LNCAP (cell line): ENCODE measurements around the gene STX2.

Experiments used
- CTCF ChIP-seq: fragments of 450-650 bp; IDR thresholded peaks from 2 replicates; pipeline ENCODE4 v1.5.1; 2017; ENCODE audit warnings: mild to moderate bottlenecking

The STX2 gene

GRCh38 chr12:130838951-130839769, at the start of gene STX2:
STX2 (minus strand) TSS chr12:130839250; CDS start chr12:130839099, 151 bp downstream.
- no peak; the same call in 1 of the 2 replicates for TF ChIP-seq CTCF

GRCh38 chr12:130881548-130881947, 42.5 kb upstream of the STX2 start:
- no peak for TF ChIP-seq CTCF

GRCh38 chr12:130881046-130881445, 42.0 kb upstream of the STX2 start:
- TF ChIP-seq CTCF: no peak

DNA sequence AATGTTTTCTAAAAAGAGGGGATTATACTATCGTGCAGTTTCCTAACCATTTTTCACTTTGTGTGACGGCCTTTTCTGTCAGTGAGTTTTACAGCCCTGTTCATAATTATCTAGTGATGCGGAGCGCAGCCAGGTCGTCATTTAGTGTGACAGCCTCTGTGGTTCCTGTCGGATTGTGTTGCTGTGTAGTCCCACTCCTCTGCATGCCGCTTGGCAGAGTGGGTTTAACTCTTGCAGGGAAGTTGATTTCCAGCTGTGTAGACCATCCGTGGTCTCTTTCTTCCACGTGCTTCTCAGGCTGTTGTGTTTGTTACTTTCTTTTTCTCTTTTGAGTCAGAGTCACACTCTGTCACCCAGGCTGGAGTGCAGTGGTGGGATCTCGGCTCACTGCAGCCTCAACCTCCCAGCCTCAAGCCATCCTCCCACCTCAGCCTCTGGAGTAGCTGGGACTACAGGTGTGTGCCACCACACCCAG, 41.4 kb upstream of the STX2 start:
- TF ChIP-seq CTCF: no peak

GRCh38 chr12:130879781-130880389, 40.8 kb upstream of the STX2 start:
- TF ChIP-seq CTCF: no peak

GRCh38 chr12:130879212-130879686, 40.2 kb upstream of the STX2 start:
- TF ChIP-seq CTCF: no peak

DNA sequence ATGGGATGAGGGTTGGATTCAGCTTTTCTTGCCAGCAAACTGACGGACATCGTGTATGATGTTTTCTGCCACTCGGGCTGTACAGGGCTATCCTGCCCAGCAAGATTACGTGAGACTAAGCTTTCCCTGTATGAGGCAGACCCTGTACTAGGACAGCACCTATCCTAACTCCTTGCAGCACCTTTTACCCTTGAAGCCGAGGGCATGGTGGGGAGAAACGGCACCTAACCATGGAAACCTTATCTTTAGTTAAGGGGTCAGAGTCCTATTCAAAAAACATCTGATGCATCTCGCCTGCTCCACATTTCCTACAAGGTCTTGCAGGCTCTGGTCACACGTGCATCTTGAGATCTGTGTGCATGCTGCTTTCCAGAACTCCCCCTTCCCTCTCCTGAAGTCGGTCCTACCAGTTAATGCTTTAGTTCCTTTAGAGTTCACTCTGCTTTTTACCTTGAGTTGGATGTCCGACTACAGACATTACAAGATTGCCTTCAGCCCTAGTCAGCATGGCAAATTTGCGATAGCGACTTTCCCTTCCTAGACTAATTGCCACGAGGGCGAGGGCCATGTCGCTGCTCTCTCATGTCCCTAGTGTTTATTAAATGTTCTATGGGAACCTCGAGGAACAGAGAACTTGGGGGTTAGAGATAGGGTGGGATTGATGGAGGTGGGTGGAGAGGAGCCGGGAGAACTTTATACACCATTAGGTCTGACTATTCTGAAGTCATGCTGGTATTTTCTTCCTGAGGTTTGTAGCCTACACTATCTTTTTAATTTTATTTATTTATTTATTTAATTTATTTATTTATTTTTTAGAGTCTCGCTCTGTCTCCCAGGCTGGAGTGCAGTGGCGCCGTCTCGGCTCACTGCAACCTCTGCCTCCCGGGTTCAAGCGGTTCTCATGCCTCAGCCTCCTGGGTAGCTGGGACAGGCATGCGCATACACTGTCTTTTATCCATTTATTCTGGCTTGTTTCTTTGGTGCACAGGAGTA, 39.4 kb upstream of the STX2 start:
- no peak for TF ChIP-seq CTCF
